Liver (tissue), 3 donors: ENCODE data around the gene GRIA3.

Experiments
- CTCF ChIP-seq: fragments of 150-350 bp; IDR thresholded peaks from 2 replicates; pipeline ENCODE4 v1.5.1; 2017; ENCODE audit warnings: improper control_type of control experiment, low read depth, low read length; ENCODE audit not compliant: missing input control
- EGR1 ChIP-seq, 2 donors: IDR thresholded peaks; 2 replicates each; pipeline ENCODE4 v1.6.1; 2016 to 2018; ENCODE audit warnings: antibody characterized with exemption in 2 of 2, low read depth in 2 of 2
- JUND ChIP-seq, 2 donors: IDR thresholded peaks; 2 replicates each; pipeline ENCODE4 v1.6.1; 2016; ENCODE audit warnings: antibody characterized with exemption in 2 of 2
- MAX ChIP-seq: IDR thresholded peaks from 2 replicates; pipeline ENCODE4 v1.6.1; 2016; ENCODE audit warnings: antibody characterized with exemption
- RAD21 ChIP-seq, 2 donors: IDR thresholded peaks; 2 replicates each; pipeline ENCODE4 v1.6.1; 2016; ENCODE audit warnings: antibody characterized with exemption in 2 of 2, mild to moderate bottlenecking in 2 of 2
- REST ChIP-seq: IDR thresholded peaks from 2 replicates; pipeline ENCODE4 v1.6.1; 2016; ENCODE audit warnings: antibody characterized with exemption, mild to moderate bottlenecking
- SP1 ChIP-seq: IDR thresholded peaks from 2 replicates; pipeline ENCODE4 v1.6.1; 2018; ENCODE audit warnings: antibody characterized with exemption, mild to moderate bottlenecking
- TAF1 ChIP-seq: conservative IDR thresholded peaks from 2 replicates; pipeline ENCODE4 v1.6.1; 2016; ENCODE audit warnings: antibody characterized with exemption, mild to moderate bottlenecking
- YY1 ChIP-seq: IDR thresholded peaks from 2 replicates; pipeline ENCODE4 v1.6.1; 2016; ENCODE audit warnings: antibody characterized with exemption, mild to moderate bottlenecking
- ZBTB33 ChIP-seq: IDR thresholded peaks from 2 replicates; pipeline ENCODE4 v1.6.1; 2016; ENCODE audit warnings: antibody characterized with exemption
- donor health status: healthy.
- donor health status: healthy.

- TF ChIP-seq CTCF = peak; percentile 63
- no peak for TF ChIP-seq SP1
- no peak for TF ChIP-seq TAF1
- no peak for TF ChIP-seq ZBTB33
- no peak for TF ChIP-seq REST
- no peak for TF ChIP-seq YY1
- no peak for TF ChIP-seq JUND (IDR thresholded peaks at IDR 0.05)
- TF ChIP-seq RAD21 (IDR thresholded peaks at IDR 0.05) = peak; percentile 78 to 84
- TF ChIP-seq EGR1 (IDR thresholded peaks at IDR 0.05; ENCODE audit: low read depth in 2 of 2) = no peak
- TF ChIP-seq MAX = no peak
Measured at GRCh38 chrX:123422875-123423274, 238.8 kb downstream of the GRIA3 start.
